ENCODE results near the gene CAMKK1. TPM values are rescaled to one million over a fixed set of nuclear protein-coding genes. Genes with fewer than 3 reads are reported as not detected.

Gene CAMKK1
- total RNA-seq, 1 experiment from 2014 or later, result 4.3 TPM

GRCh38 chr17:3843935-3844516 lies 48.8 kb downstream of the CAMKK1 start:
- intact Hi-C loops (cut with micrococcal nuclease), result no loop called here
- POLR2A ChIA-PET, result interaction anchor here (0.6 to 0.7 kb wide), 4 partner anchors 27 to 562 kb away, joined by 3 to 4 read pairs (median 3); partner anchors contain the start of gene CAMKK1
- H3K36me3 Mint-ChIP-seq (ENCODE audit: insufficient read depth, unreplicated experiment), result peaks cover 41% of the 10 kb centered on the region
- CTCF ChIA-PET, result interaction anchor here (0.6 to 6.8 kb wide), 16 partner anchors 8 to 1020 kb away, joined by 3 to 72 read pairs (median 6); no protein-coding TSS in a partner anchor
- H3K27me3 Mint-ChIP-seq (ENCODE audit: insufficient read depth, unreplicated experiment), result no peaks in the 10 kb centered on the region
- H3K27ac Mint-ChIP-seq (ENCODE audit: low read depth, unreplicated experiment), result no peak overlapping the region
- H3K4me1 Mint-ChIP-seq (ENCODE audit: insufficient read depth, unreplicated experiment), result peaks cover 14% of the 10 kb centered on the region
- TF ChIP-seq CTCF (IDR thresholded peaks at IDR 0.05; ENCODE audit: unreplicated experiment), result peak; percentile 41
- BruUV-seq (replicated peaks), result no TSS peak
- DNase-seq (ENCODE audit: unreplicated experiment), result peak; percentile 60
- peak overlapping the region; percentile 80 for H3K4me3 Mint-ChIP-seq (ENCODE audit: unreplicated experiment)
- no peaks in the 10 kb centered on the region for H3K9me3 Mint-ChIP-seq (ENCODE audit: unreplicated experiment)

GRCh38 chr17:3838206-3838605 lies 54.6 kb downstream of the CAMKK1 start:
- no peak for TF ChIP-seq CTCF (IDR thresholded peaks at IDR 0.05; ENCODE audit: unreplicated experiment)
- no TSS peak for BruUV-seq (replicated peaks)
- ChIA-PET POLR2A (interaction anchor here (0.6 to 1.2 kb wide), 4 partner anchors 10 to 1124 kb away, joined by 3 read pairs; partner anchors contain the start of gene TAX1BP3), CTCF (interaction anchor here (0.5 to 1.3 kb wide), 3 partner anchors 9 to 29 kb away, joined by 3 to 4 read pairs (median 3); no protein-coding TSS in a partner anchor)
- intact Hi-C loops (cut with micrococcal nuclease), result no loop called here
- Mint-ChIP-seq H3K9me3 (ENCODE audit: unreplicated experiment) (no peaks in the 10 kb centered on the region), H3K4me1 (ENCODE audit: insufficient read depth, unreplicated experiment) (no peaks in the 10 kb centered on the region), H3K27ac (ENCODE audit: low read depth, unreplicated experiment) (no peak overlapping the region), H3K4me3 (ENCODE audit: unreplicated experiment) (no peak overlapping the region), H3K27me3 (ENCODE audit: insufficient read depth, unreplicated experiment) (no peaks in the 10 kb centered on the region), H3K36me3 (ENCODE audit: insufficient read depth, unreplicated experiment) (peaks cover 72% of the 10 kb centered on the region)
- no peak for DNase-seq (ENCODE audit: unreplicated experiment)

GRCh38 chr17:3836551-3836950 lies 56.3 kb downstream of the CAMKK1 start:
- Mint-ChIP-seq H3K27me3 (ENCODE audit: insufficient read depth, unreplicated experiment) (no peaks in the 10 kb centered on the region), H3K4me1 (ENCODE audit: insufficient read depth, unreplicated experiment) (no peaks in the 10 kb centered on the region), H3K27ac (ENCODE audit: low read depth, unreplicated experiment) (no peak overlapping the region), H3K36me3 (ENCODE audit: insufficient read depth, unreplicated experiment) (peaks cover 67% of the 10 kb centered on the region), H3K4me3 (ENCODE audit: unreplicated experiment) (no peak overlapping the region), H3K9me3 (ENCODE audit: unreplicated experiment) (no peaks in the 10 kb centered on the region)
- no peak for TF ChIP-seq CTCF (IDR thresholded peaks at IDR 0.05; ENCODE audit: unreplicated experiment)
- DNase-seq (ENCODE audit: unreplicated experiment), result no peak
- ChIA-PET POLR2A (interaction anchor here (0.6 to 2.5 kb wide), 3 partner anchors 9 to 124 kb away, joined by 3 to 7 read pairs (median 3); partner anchors contain the start of gene NCBP3), CTCF (interaction anchor here (0.5 to 1.8 kb wide), 6 partner anchors 8 to 174 kb away, joined by 3 to 12 read pairs (median 4); partner anchors contain the start of gene NCBP3)
- intact Hi-C loops (cut with micrococcal nuclease), result no loop called here
- BruUV-seq (replicated peaks), result no TSS peak

- no TSS peak for BruUV-seq (replicated peaks)
- no peak for TF ChIP-seq CTCF (IDR thresholded peaks at IDR 0.05; ENCODE audit: unreplicated experiment)
- Mint-ChIP-seq H3K27ac (ENCODE audit: low read depth, unreplicated experiment) (no peak overlapping the region), H3K27me3 (ENCODE audit: insufficient read depth, unreplicated experiment) (no peaks in the 10 kb centered on the region), H3K9me3 (ENCODE audit: unreplicated experiment) (no peaks in the 10 kb centered on the region), H3K36me3 (ENCODE audit: insufficient read depth, unreplicated experiment) (peaks cover 66% of the 10 kb centered on the region), H3K4me1 (ENCODE audit: insufficient read depth, unreplicated experiment) (no peaks in the 10 kb centered on the region), H3K4me3 (ENCODE audit: unreplicated experiment) (no peak overlapping the region)
- ChIA-PET POLR2A (interaction anchor here (2.5 kb wide), 1 partner anchor 10 kb away, joined by 7 read pairs; the partner anchor contains the start of gene NCBP3), CTCF (interaction anchor here (1.0 to 1.8 kb wide), 2 partner anchors 8 to 98 kb away, joined by 3 to 12 read pairs; no protein-coding TSS in a partner anchor)
- DNase-seq (ENCODE audit: unreplicated experiment), result peak; percentile 14
- intact Hi-C loops (cut with micrococcal nuclease), result no loop called here
Measured at GRCh38 chr17:3835410-3836229, 57.2 kb downstream of the CAMKK1 start.
